IPS-18a (cell line): ENCODE data around the gene ACSS3.
"Not testable (repeated sequence)": the region's sequence is repeated elsewhere in the genome, so short reads cannot be mapped to it uniquely, and the experiment has no call there.

Source experiments
- H3K27ac ChIP-seq: one replicate; pipeline ENCODE4 v1.5.1; 2013; ENCODE audit warnings: low read length
- H3K27me3 ChIP-seq: one replicate; pipeline ENCODE4 v1.6.1; 2013; ENCODE audit warnings: mild to moderate bottlenecking, low read length; ENCODE audit not compliant: control insufficient read depth, insufficient read depth
- H3K36me3 ChIP-seq: one replicate; pipeline ENCODE4 v1.6.1; 2013; ENCODE audit warnings: low read depth, low read length; ENCODE audit not compliant: control insufficient read depth
- H3K4me1 ChIP-seq: one replicate; pipeline ENCODE4 v1.6.1; 2013; ENCODE audit warnings: low read depth, low read length; ENCODE audit not compliant: control insufficient read depth
- H3K4me3 ChIP-seq: one replicate; pipeline ENCODE4 v1.5.1; 2013; ENCODE audit warnings: low read length
- H3K9ac ChIP-seq: one replicate; pipeline ENCODE4 v1.6.1; 2013; ENCODE audit warnings: mild to moderate bottlenecking, low read length, moderate library complexity
- H3K9me3 ChIP-seq: one replicate; pipeline ENCODE4 v1.6.1; 2013; ENCODE audit warnings: low read depth, low read length; ENCODE audit not compliant: control insufficient read depth

The ACSS3 gene

GRCh38 chr12:81077686-81078441 is at the start of gene ACSS3:
TSS of gene ACSS3 (plus strand) at chr12:81078079. CDS start at chr12:81078121, 42 bp downstream.
- peak within 1 kb of the TSS; percentile 87 for H3K4me3 ChIP-seq

DNA sequence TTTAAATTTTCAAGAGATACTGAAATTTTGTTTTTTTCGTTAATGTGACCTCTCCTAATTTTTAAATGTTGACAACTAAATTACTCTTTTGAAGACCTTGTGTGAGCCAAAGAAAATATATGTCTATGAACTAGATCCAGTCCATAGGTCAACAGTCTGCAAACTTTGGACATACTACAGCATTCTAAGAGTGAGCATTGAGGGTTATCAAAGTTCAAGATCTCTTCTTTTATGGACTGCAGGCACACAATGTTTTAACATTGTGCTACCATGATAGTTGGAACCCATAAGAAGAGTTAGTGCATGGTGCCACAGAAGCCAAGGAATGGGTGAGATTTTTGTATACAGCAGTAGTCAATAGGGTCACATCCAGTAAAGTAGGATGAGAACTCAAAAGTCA is 43.0 kb upstream of the ACSS3 start:
- H3K27ac ChIP-seq = no peak overlapping the region
- no peaks in the 10 kb centered on the region for H3K27me3 ChIP-seq

More at GRCh38 chr12:81077686-81078441, at the start of gene ACSS3:
- H3K9ac ChIP-seq = peak within 1 kb of the TSS; percentile 69
- no peaks in the 10 kb centered on the region for H3K36me3 ChIP-seq
- peaks cover 23% of the 10 kb centered on the region for H3K4me1 ChIP-seq
- H3K27ac ChIP-seq = peak within 1 kb of the TSS; percentile 58
- no peaks in the 10 kb centered on the region for H3K9me3 ChIP-seq
- H3K27me3 ChIP-seq = no peaks in the 10 kb centered on the region

GRCh38 chr12:81039231-81039630 is 38.6 kb upstream of the ACSS3 start:
- Histone ChIP-seq H3K27me3 (no peaks in the 10 kb centered on the region), H3K9ac (no peak overlapping the region), H3K36me3 (no peaks in the 10 kb centered on the region), H3K9me3 (no peaks in the 10 kb centered on the region), H3K27ac (no peak overlapping the region), H3K4me1 (no peaks in the 10 kb centered on the region), H3K4me3 (no peak overlapping the region)

More for the DNA sequence above, 43.0 kb upstream of the ACSS3 start:
- Histone ChIP-seq H3K4me1 (no peaks in the 10 kb centered on the region), H3K9ac (no peak overlapping the region), H3K4me3 (no peak overlapping the region), H3K9me3 (no peaks in the 10 kb centered on the region), H3K36me3 (no peaks in the 10 kb centered on the region)

- H3K27ac ChIP-seq = no peak overlapping the region
- no peak overlapping the region for H3K4me3 ChIP-seq
- no peaks in the 10 kb centered on the region for H3K9me3 ChIP-seq
- H3K9ac ChIP-seq = no peak overlapping the region
- no peaks in the 10 kb centered on the region for H3K4me1 ChIP-seq
- no peaks in the 10 kb centered on the region for H3K27me3 ChIP-seq
- no peaks in the 10 kb centered on the region for H3K36me3 ChIP-seq
Observed at GRCh38 chr12:81043979-81044740, 33.7 kb upstream of the ACSS3 start.

DNA sequence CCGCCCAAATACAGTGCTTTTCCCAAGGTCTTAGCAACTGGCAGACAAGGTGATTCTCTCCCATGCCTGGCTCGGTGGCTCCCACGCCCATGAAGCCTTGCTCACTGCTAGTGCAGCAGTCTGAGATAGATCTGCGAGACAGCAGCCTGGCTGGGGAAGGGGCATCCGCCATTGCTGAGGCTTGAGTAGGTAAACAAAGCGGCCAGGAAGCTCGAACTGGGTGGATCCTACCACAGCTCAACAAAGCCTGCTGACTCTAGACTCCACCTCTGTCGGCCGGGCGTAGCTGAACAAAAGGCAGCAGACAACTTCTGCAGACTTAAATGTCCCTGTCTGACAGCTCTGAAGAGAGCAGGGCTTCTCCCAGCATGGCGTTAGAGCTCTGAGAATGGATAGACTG is 12.9 kb upstream of the ACSS3 start:
- H3K9ac ChIP-seq, H3K36me3 ChIP-seq, H3K27ac ChIP-seq, H3K9me3 ChIP-seq, H3K4me3 ChIP-seq, H3K4me1 ChIP-seq, H3K27me3 ChIP-seq: not testable (repeated sequence)

GRCh38 chr12:81070846-81071245 is 7.0 kb upstream of the ACSS3 start:
- H3K4me1 ChIP-seq = no peaks in the 10 kb centered on the region
- H3K27ac ChIP-seq = no peak overlapping the region
- H3K4me3 ChIP-seq = no peak overlapping the region
- no peak overlapping the region for H3K9ac ChIP-seq
- H3K27me3 ChIP-seq = no peaks in the 10 kb centered on the region
- H3K9me3 ChIP-seq = no peaks in the 10 kb centered on the region
- H3K36me3 ChIP-seq = no peaks in the 10 kb centered on the region

DNA sequence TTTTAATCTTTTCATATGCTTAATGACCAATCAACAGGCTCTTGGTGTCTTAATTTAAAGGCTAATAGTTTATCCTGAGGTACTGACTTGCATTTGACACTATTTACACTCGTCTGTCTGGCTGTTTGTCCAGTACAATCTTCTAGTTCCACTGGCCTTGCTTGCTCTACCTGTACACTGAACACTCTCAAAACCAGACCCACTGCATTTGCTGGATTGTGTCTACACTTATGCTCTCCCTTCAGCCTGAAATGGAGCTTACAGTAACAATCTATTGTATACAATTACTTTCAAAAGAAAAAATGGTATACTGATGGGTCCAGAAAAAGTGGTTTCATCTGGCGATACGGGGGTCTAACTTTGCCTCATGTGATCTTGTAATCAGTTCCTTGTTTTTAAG is 2.3 kb upstream of the ACSS3 start:
- no peaks in the 10 kb centered on the region for H3K27me3 ChIP-seq
- no peaks in the 10 kb centered on the region for H3K36me3 ChIP-seq

DNA sequence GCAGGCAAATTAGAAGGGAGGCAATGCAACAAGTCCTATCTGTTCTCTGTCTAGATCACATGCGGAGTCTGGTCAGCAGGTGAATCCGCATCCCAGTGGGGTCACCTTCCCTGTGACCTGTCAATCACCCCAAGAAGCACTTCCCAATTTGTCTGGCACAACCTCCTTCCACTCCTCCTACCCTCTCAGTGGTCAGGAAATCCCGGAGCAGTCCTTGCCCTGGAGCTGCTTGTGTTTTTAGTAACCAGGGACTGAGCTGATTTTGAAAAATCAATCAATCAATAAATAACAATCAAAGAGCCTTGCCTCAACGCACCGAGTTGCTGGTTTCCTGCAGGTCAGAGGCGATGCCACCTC is 572 bp upstream of the ACSS3 start:
- Histone ChIP-seq H3K4me1 (peaks cover 19% of the 10 kb centered on the region), H3K27ac (peak overlapping the region; percentile 58), H3K9ac (peak overlapping the region; percentile 69), H3K4me3 (peak overlapping the region; percentile 87), H3K27me3 (no peaks in the 10 kb centered on the region), H3K9me3 (no peaks in the 10 kb centered on the region), H3K36me3 (no peaks in the 10 kb centered on the region)

More for the DNA sequence above, 2.3 kb upstream of the ACSS3 start:
- H3K4me3 ChIP-seq = no peak overlapping the region
- H3K4me1 ChIP-seq = peaks cover 19% of the 10 kb centered on the region
- no peaks in the 10 kb centered on the region for H3K9me3 ChIP-seq
- H3K27ac ChIP-seq = no peak overlapping the region
- H3K9ac ChIP-seq = no peak overlapping the region

GRCh38 chr12:81078469-81079196 is 754 bp downstream of the ACSS3 start:
- Histone ChIP-seq H3K9me3 (no peaks in the 10 kb centered on the region), H3K4me3 (peak overlapping the region; percentile 87), H3K9ac (peak overlapping the region; percentile 69)

DNA sequence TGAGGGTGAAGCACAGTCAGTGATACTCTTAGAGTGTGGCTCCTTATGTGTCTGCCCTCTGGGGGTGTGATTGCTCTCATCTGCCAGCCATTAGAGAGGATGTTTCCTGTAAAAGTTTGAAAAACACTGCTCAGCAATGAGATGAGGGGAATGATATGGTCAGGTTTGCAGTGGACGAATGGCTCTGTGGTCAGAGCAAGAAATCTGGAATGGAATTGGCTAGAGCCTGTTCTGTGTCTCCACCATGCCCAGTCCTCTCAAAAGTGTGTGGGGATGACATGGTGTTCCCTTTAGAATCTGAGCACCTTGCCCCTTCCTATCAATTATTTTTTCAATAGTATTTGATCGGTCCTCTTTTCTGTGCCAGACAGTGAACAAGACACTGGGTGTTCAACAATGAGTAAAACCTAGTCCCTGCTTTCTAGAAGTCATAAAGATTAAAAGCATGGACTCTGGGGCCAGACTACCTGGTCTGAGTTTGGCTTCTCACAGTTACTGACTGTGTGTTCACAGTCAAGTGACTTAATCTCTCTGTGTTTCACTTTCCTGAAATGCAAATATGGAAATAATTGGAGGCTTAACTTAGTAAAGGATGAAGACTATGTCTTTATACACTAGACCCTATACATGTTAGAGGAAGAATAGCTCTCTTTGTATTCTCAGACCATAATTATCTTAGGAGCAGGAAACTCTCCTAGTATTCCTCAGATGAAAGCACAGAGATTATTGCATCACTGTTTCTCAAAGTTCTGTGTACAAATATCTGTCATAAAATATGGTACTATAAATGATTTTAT is 1.6 kb downstream of the ACSS3 start:
- no peaks in the 10 kb centered on the region for H3K36me3 ChIP-seq
- H3K4me3 ChIP-seq = peak overlapping the region; percentile 87
- peaks cover 33% of the 10 kb centered on the region for H3K4me1 ChIP-seq
- no peak overlapping the region for H3K27ac ChIP-seq
- no peaks in the 10 kb centered on the region for H3K27me3 ChIP-seq
- H3K9me3 ChIP-seq = no peaks in the 10 kb centered on the region
- no peak overlapping the region for H3K9ac ChIP-seq

More at GRCh38 chr12:81078469-81079196, 754 bp downstream of the ACSS3 start:
- H3K4me1 ChIP-seq = peaks cover 24% of the 10 kb centered on the region
- H3K27me3 ChIP-seq = no peaks in the 10 kb centered on the region
- no peaks in the 10 kb centered on the region for H3K36me3 ChIP-seq
- no peak overlapping the region for H3K27ac ChIP-seq
